T-cell (primary cell): ENCODE data around the gene SEC24B. TPM values are rescaled to one million over a fixed set of nuclear protein-coding genes. Genes with fewer than 3 reads are reported as not detected.

Experiments used
- ATAC-seq, 4 experiments: fragments of 200-7000 bp in 3 of 4; fragments of 150-1000 bp in 1 of 4; cut with Tn5 transposase; replicated peaks in 1 of 4; 1 replicate in 3 of 4; 2 replicates in 1 of 4; pipeline ENCODE4 v1.10.0; 2021; ENCODE audit warnings: moderate library complexity in 3 of 4, mild to moderate bottlenecking in 2 of 4, moderate number of reproducible peaks in 1 of 4
- CTCF ChIA-PET, 2 donors: fragments of 300-600 bp; sonication (Branson Sonifier 250); formaldehyde crosslinking; loops; one replicate each; lab custom pipeline; 2022; ENCODE audit warnings: antibody characterized with exemption in 2 of 2; lab: Charles Lee
- POLR2A ChIA-PET, 2 donors: fragments of 300-600 bp; sonication (Branson Sonifier 250); formaldehyde crosslinking; loops; one replicate each; lab custom pipeline; 2022; ENCODE audit warnings: antibody characterized with exemption in 2 of 2; lab: Charles Lee
- DNase-seq, 35 experiments: peaks; one replicate each; pipeline versions ENCODE4 v3.0.0 to v3.0.0-alpha.2; 2013 to 2023
- H3K27ac ChIP-seq: one replicate; pipeline ENCODE4 v1.5.1; 2013; ENCODE audit warnings: low read length
- H3K27me3 ChIP-seq, 2 experiments: replicated peaks in 1 of 2; 1 replicate in 1 of 2; 2 replicates in 1 of 2; pipeline versions ENCODE4 v1.6.1 to v1.7.0; 2013; ENCODE audit warnings: low read length in 1 of 2, mixed read lengths in 1 of 2; ENCODE audit not compliant: control insufficient read depth in 2 of 2, insufficient read depth in 2 of 2; ENCODE audit errors: extremely low read depth in 1 of 2
- H3K36me3 ChIP-seq, 2 donors: 1 replicate in 1 of 2; 2 replicates in 1 of 2; pipeline versions ENCODE4 v1.6.1 to v1.7.0; 2013; ENCODE audit warnings: low read length in 1 of 2; ENCODE audit not compliant: control insufficient read depth in 2 of 2, insufficient read depth in 1 of 2; ENCODE audit errors: extremely low read depth in 1 of 2
- H3K4me1 ChIP-seq, 2 experiments: 1 replicate in 1 of 2; 2 replicates in 1 of 2; pipeline versions ENCODE4 v1.6.1 to v1.7.0; 2013; ENCODE audit warnings: low read length in 2 of 2, mixed read lengths in 1 of 2; ENCODE audit not compliant: insufficient read depth in 2 of 2, control insufficient read depth in 1 of 2; ENCODE audit errors: extremely low read depth in 1 of 2
- H3K4me3 ChIP-seq, 2 donors: 1 replicate in 1 of 2; 2 replicates in 1 of 2; pipeline versions ENCODE4 v1.5.1 to v1.7.0; 2013; ENCODE audit warnings: mild to moderate bottlenecking in 2 of 2, low read length in 1 of 2, moderate library complexity in 1 of 2; ENCODE audit not compliant: control insufficient read depth in 1 of 2; ENCODE audit errors: extremely low read depth in 1 of 2
- H3K9me3 ChIP-seq: 2 replicates; pipeline ENCODE4 v1.7.0; 2013
- H3K27ac Mint-ChIP-seq, 2 donors: one replicate each; pipeline ENCODE4 v1.8.0; 2020 to 2021; ENCODE audit warnings: mild to moderate bottlenecking in 2 of 2, mixed read lengths in 2 of 2
- H3K27me3 Mint-ChIP-seq, 2 donors: one replicate each; pipeline ENCODE4 v1.8.0; 2021 to 2022; ENCODE audit warnings: mixed read lengths in 2 of 2
- H3K36me3 Mint-ChIP-seq: one replicate; pipeline ENCODE4 v1.8.0; 2021; ENCODE audit warnings: mixed read lengths
- H3K4me1 Mint-ChIP-seq, 3 donors: one replicate each; pipeline ENCODE4 v1.8.0; 2020 to 2022; ENCODE audit warnings: mixed read lengths in 3 of 3, mild to moderate bottlenecking in 1 of 3
- H3K4me3 Mint-ChIP-seq, 3 donors: one replicate each; pipeline ENCODE4 v1.8.0; 2020 to 2022; ENCODE audit warnings: mild to moderate bottlenecking in 3 of 3, mixed read lengths in 3 of 3, moderate library complexity in 3 of 3
- H3K9me3 Mint-ChIP-seq, 3 donors: one replicate each; pipeline ENCODE4 v1.8.0; 2020 to 2022; ENCODE audit warnings: mixed read lengths in 3 of 3
- WGBS: methylation state at CpG from one replicate; pipeline ENCODE4 v1.1.5; 2013; ENCODE audit warnings: missing lambda C conversion rate; ENCODE audit not compliant: insufficient coverage; 5-methylcytosine and 5-hydroxymethylcytosine counted together
- total RNA-seq, 35 experiments: library from RNA in 6 of 35; stranded (reverse) in 6 of 35; fragments of 120-200 nt in 1 of 35; gene quantifications; one replicate each; pipeline versions ENCODE4 v1.2.1 to v1.2.4 and lab custom pipeline; 2013 to 2026

The SEC24B gene
- total RNA-seq, 5 donors from 2014 or later (not counting 1 experiment from before 2014, with no cell fraction given): 28.8 to 38.6 (median 32.6) TPM

DNA sequence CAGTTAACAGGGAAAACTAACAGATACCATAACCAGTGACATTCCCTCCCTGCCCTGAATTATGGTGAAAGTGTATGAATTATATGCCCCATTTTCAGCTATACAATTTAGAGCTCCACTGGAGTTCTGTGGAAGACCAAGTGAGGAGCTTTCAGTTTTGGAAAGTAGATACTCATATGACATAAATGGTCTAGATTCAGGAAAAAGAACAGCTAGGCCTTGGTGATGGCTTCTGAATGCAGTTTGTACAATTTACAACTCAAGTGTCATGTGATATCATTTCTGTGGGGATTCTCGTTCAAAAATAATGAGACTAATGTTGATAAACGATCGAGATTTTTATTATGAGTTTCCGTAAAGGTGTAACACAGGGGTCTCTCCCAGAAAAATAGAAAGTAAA, 8.2 kb upstream of the SEC24B start:
- Mint-ChIP-seq H3K27ac (no peak overlapping the region), H3K9me3 (no peaks in the 10 kb centered on the region), H3K36me3 (peaks cover 6% of the 10 kb centered on the region), H3K4me3 (no peak overlapping the region), H3K4me1 (peaks cover 3 to 7% (median 3%) of the 10 kb centered on the region in 3 donors), H3K27me3 (no peaks in the 10 kb centered on the region)
- Histone ChIP-seq H3K27me3 (no peaks in the 10 kb centered on the region), H3K4me1 (peaks cover 0 to 3% of the 10 kb centered on the region in 2 experiments), H3K4me3 (no peak overlapping the region), H3K36me3 (peaks cover 0 to 2% of the 10 kb centered on the region in 2 donors), H3K27ac (no peak overlapping the region), H3K9me3 (no peaks in the 10 kb centered on the region)
- no peak for ATAC-seq
- CTCF ChIA-PET: interaction anchor here (0.5 to 1.6 kb wide), 9 partner anchors 8 to 681 kb away, joined by 3 to 10 read pairs (median 4); partner anchors contain the start of gene SEC24B (in 1 of the 2)
- WGBS: 100% methylated on average over 1 of the region's 4 CpGs
- POLR2A ChIA-PET: no interaction called here
- no peak for DNase-seq

DNA sequence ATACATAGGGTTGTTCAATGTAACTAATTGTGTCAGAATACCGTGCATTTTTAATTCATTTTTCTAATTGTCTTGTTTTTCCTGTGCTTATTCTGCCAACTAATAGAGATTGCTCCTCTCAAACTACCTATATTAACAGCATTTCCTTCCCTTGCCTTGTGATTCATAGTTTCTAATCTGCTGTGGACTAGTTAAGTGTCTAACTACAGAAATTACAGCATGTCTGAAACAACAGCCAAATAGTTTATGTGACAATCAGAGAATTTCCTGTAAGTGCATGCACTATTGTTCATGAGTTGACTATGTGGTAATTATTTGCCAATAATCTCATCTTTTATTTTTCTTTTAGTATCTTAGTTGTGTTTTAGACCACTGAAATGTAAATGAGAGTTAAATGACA, 4.1 kb upstream of the SEC24B start:
- H3K4me1 Mint-ChIP-seq: peaks cover 13 to 15% (median 15%) of the 10 kb centered on the region in 3 donors
- H3K27me3 Mint-ChIP-seq: no peaks in the 10 kb centered on the region
- no CpG with 5 or more reads among the region's 1 CpG for WGBS
- ChIA-PET CTCF (no interaction called here), POLR2A (no interaction called here)
- Histone ChIP-seq H3K27me3 (no peaks in the 10 kb centered on the region), H3K36me3 (peaks cover 0 to 3% of the 10 kb centered on the region in 2 donors), H3K27ac (no peak overlapping the region), H3K9me3 (no peaks in the 10 kb centered on the region), H3K4me3 (no peak overlapping the region), H3K4me1 (peaks cover 6 to 10% of the 10 kb centered on the region in 2 experiments)
- peaks cover 10% of the 10 kb centered on the region for H3K36me3 Mint-ChIP-seq
- DNase-seq (no peak), ATAC-seq (no peak)
- H3K27ac Mint-ChIP-seq: peak overlapping the region in 1 of 2 donors; percentile 44
- no peaks in the 10 kb centered on the region for H3K9me3 Mint-ChIP-seq
- H3K4me3 Mint-ChIP-seq: no peak overlapping the region

DNA sequence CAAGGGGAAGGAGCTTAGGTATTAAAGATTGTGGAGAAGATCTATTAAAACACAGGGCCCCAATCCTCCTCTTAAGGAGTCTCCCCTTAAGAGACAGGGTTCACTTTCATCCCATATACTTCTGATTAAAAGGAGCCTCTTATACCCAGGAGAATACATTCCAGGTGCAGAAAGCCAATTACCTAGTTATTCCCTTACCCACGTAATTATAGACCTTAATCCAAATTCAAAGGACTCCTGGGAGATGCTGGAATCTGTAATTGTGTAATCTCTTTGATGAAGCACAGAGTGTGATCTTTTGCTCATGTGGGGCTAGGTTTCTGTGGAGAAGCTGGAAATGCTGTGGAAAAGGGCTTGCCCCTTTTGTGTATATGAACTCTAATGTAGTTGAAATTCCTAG, 1.4 kb upstream of the SEC24B start:
- H3K9me3 ChIP-seq: no peaks in the 10 kb centered on the region
- H3K27ac Mint-ChIP-seq: peak overlapping the region in 1 of 2 donors; percentile 92
- no peak for ATAC-seq
- ChIA-PET POLR2A (interaction anchor here in 1 of 2 donors (0.6 kb wide), 1 partner anchor 130 kb away, joined by 3 read pairs; no protein-coding TSS in a partner anchor), CTCF (interaction anchor here (0.6 to 3.1 kb wide), 10 partner anchors 131 to 394 kb away, joined by 3 to 10 read pairs (median 4); partner anchors contain the start of gene PLA2G12A (in 1 of the 2))
- H3K36me3 Mint-ChIP-seq: peaks cover 10% of the 10 kb centered on the region
- no peaks in the 10 kb centered on the region for H3K27me3 Mint-ChIP-seq
- H3K4me1 ChIP-seq: peaks cover 19 to 26% of the 10 kb centered on the region in 2 experiments
- H3K27me3 ChIP-seq: no peaks in the 10 kb centered on the region
- no peak for DNase-seq
- H3K9me3 Mint-ChIP-seq: no peaks in the 10 kb centered on the region
- peak overlapping the region; percentile 91 for H3K27ac ChIP-seq
- peaks cover 0 to 3% of the 10 kb centered on the region in 2 donors for H3K36me3 ChIP-seq
- no peak overlapping the region for H3K4me3 ChIP-seq
- WGBS: no CpG with 5 or more reads among the region's 1 CpG
- H3K4me1 Mint-ChIP-seq: peaks cover 40 to 41% (median 41%) of the 10 kb centered on the region in 3 donors
- peak overlapping the region; percentile 77 to 82 (median 79) for H3K4me3 Mint-ChIP-seq

DNA sequence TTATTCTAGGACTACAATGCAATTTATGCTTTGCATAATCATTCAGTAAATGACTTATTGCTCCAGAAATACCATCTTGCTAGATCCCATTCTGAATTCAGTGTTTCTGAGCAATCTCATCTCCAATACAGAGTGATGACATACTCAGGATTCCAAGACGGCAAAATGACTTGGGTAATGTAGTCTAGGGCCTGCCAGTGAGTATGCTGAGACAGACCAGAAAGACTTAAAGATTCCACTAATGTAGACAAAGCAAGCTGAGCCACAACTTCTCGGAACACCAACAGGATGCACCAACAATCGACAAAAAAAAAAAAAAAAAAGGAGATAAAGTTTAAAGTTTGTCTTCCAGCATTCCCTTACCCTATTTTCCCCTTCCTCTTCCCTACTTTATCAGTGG, 919 bp upstream of the SEC24B start:
- no peaks in the 10 kb centered on the region for H3K27me3 ChIP-seq
- ATAC-seq: no peak
- H3K9me3 Mint-ChIP-seq: no peaks in the 10 kb centered on the region
- H3K4me3 ChIP-seq: peak overlapping the region; percentile 70 to 88
- no peaks in the 10 kb centered on the region for H3K9me3 ChIP-seq
- peak in 1 of 35 experiments; percentile 24 for DNase-seq
- peak overlapping the region; percentile 77 to 82 (median 79) for H3K4me3 Mint-ChIP-seq
- ChIA-PET POLR2A (interaction anchor here (0.5 to 0.8 kb wide), 3 partner anchors 19 to 130 kb away, joined by 3 read pairs; no protein-coding TSS in a partner anchor), CTCF (interaction anchor here (0.5 to 3.1 kb wide), 23 partner anchors 8 to 1574 kb away, joined by 3 to 10 read pairs (median 4); partner anchors contain the start of genes MCUB (in 1 of the 2), PLA2G12A (in 1 of the 2) and RRH (in 1 of the 2))
- WGBS: no CpG with 5 or more reads among the region's 3 CpGs
- peaks cover 0 to 3% of the 10 kb centered on the region in 2 donors for H3K36me3 ChIP-seq
- peaks cover 19 to 31% of the 10 kb centered on the region in 2 experiments for H3K4me1 ChIP-seq
- peaks cover 10% of the 10 kb centered on the region for H3K36me3 Mint-ChIP-seq
- peak overlapping the region; percentile 82 to 92 for H3K27ac Mint-ChIP-seq
- no peaks in the 10 kb centered on the region for H3K27me3 Mint-ChIP-seq
- H3K4me1 Mint-ChIP-seq: peaks cover 45% of the 10 kb centered on the region in 3 donors
- H3K27ac ChIP-seq: peak overlapping the region; percentile 91

DNA sequence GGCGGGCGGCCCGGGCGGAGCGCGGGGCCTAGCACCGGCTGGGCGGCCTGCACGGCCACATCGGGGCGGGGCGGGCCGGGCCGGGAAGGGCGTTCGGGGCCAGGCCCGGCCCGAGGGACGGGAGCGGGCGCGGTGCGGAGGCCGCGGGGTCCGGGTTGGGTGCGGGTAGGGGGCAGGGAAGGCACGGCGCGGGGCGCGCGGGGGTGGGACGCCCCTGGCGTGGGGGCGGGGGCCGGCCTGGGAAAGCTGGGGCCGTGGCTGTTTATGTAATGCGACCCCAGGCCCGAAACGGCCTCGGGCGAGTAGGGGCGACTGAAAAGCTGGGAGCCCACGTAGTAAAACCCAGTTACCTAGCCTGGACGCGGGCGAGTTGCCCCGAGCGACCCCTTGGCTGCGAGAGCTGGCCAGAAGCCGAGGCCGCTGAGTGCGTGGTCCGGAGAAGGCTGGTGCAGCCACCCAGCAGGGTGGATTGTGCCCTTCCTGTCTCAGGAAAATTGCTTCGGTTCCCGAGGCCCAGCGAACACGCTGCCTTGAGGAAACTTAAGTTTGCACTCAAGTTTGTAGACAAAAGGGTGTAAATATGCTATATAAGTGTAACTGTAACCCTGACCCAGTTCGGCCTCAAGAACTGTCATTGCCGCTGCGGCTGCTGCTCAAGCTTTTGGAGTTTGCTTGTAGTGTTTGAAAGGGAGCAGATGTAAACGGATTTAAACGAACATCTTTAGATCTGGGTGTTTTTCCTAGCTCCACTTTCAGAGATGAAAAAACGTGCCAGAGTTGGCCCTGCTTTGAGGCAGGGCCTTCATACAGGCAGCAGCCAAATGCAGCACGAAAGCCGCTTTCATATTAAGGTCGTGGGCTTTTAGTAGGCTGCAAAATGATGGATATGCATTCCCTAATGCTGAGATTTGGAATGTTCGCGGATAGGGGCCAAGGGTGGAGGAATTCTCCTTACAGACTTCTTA, 674 bp downstream of the SEC24B start:
- under 1% methylated on average over 61 of the region's 70 CpGs for WGBS
- Histone ChIP-seq H3K27me3 (no peaks in the 10 kb centered on the region), H3K27ac (peak overlapping the region; percentile 78), H3K4me1 (peaks cover 26 to 31% of the 10 kb centered on the region in 2 experiments), H3K4me3 (peak overlapping the region; percentile 84 to 87), H3K9me3 (no peaks in the 10 kb centered on the region), H3K36me3 (peaks cover 0 to 3% of the 10 kb centered on the region in 2 donors)
- no peaks in the 10 kb centered on the region for H3K27me3 Mint-ChIP-seq
- H3K27ac Mint-ChIP-seq: peak overlapping the region; percentile 67 to 87
- H3K36me3 Mint-ChIP-seq: peaks cover 10% of the 10 kb centered on the region
- ChIA-PET POLR2A (interaction anchor here (0.5 to 0.6 kb wide), 6 partner anchors 15 to 776 kb away, joined by 3 to 6 read pairs (median 4); no protein-coding TSS in a partner anchor), CTCF (interaction anchor here (0.6 to 3.1 kb wide), 19 partner anchors 9 to 1084 kb away, joined by 3 to 10 read pairs (median 4); partner anchors contain the start of genes MCUB (in 1 of the 2) and RRH (in 1 of the 2))
- H3K9me3 Mint-ChIP-seq: no peaks in the 10 kb centered on the region
- peak; percentile 50 to 58 (median 55) for ATAC-seq
- H3K4me1 Mint-ChIP-seq: peaks cover 60 to 61% (median 60%) of the 10 kb centered on the region in 3 donors
- peak overlapping the region; percentile 77 to 87 (median 86) for H3K4me3 Mint-ChIP-seq
- DNase-seq: peak in 18 of 35 experiments; percentile 2 to 39 (median 10)

DNA sequence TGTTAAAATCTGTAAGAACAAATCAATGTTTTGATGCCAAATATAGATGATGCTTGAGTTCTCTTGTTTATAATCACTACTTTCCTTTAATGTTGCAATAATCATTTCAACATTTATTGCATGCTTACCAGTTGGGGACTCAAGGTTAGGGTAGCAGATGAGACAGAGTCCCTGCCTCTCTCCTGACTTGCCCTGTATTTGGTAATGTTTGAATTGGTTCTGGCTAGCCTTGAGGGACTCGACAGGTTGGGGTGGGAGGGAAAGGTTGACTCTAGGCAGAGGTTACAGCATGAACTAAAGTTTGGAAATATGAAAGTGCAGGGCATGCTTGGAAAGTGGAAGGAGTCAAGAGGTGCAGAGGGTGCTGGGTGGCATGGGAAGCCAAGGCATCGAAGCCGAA, 2.0 kb downstream of the SEC24B start:
- ChIA-PET CTCF (no interaction called here), POLR2A (no interaction called here)
- peak overlapping the region; percentile 77 to 87 (median 86) for H3K4me3 Mint-ChIP-seq
- WGBS: 71% methylated on average over 1 of the region's 3 CpGs
- H3K27me3 ChIP-seq: no peaks in the 10 kb centered on the region
- peak overlapping the region in 1 of 2 donors; percentile 87 for H3K27ac Mint-ChIP-seq
- peaks cover 26 to 38% of the 10 kb centered on the region in 2 experiments for H3K4me1 ChIP-seq
- DNase-seq (no peak), ATAC-seq (no peak)
- no peaks in the 10 kb centered on the region for H3K27me3 Mint-ChIP-seq
- H3K9me3 ChIP-seq: no peaks in the 10 kb centered on the region
- peaks cover 2% of the 10 kb centered on the region for H3K36me3 Mint-ChIP-seq
- no peak overlapping the region for H3K4me3 ChIP-seq
- no peak overlapping the region for H3K27ac ChIP-seq
- peaks cover 65 to 70% (median 67%) of the 10 kb centered on the region in 3 donors for H3K4me1 Mint-ChIP-seq
- H3K9me3 Mint-ChIP-seq: no peaks in the 10 kb centered on the region
- H3K36me3 ChIP-seq: no peaks in the 10 kb centered on the region
